Nucleus accumbens (tissue), 56 donors: ENCODE results near the gene ARSI.

Source experiments
- DNase-seq, 56 donors: peaks; one replicate each; lab custom pipeline; 2025; lab: John Stamatoyannopoulos, UW

The ARSI gene

DNA sequence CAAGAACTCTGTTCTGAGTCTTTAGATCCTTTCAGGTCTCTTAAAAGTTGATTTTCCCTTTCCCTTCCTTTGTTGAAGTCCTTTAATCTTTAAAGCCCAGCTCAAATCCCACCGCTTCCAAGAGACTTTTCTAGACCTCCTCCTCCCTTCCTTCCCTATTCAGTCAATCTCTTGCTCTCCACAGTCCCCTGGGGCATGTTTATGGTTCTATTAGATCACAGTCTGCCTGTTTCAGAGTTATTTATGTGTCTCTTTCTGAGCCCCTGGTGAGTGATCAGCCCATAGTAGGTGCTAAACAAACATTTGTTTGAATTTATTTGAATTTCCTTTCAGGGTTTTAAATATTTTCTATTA is 7.2 kb upstream of the ARSI start:
- no peak for DNase-seq

DNA sequence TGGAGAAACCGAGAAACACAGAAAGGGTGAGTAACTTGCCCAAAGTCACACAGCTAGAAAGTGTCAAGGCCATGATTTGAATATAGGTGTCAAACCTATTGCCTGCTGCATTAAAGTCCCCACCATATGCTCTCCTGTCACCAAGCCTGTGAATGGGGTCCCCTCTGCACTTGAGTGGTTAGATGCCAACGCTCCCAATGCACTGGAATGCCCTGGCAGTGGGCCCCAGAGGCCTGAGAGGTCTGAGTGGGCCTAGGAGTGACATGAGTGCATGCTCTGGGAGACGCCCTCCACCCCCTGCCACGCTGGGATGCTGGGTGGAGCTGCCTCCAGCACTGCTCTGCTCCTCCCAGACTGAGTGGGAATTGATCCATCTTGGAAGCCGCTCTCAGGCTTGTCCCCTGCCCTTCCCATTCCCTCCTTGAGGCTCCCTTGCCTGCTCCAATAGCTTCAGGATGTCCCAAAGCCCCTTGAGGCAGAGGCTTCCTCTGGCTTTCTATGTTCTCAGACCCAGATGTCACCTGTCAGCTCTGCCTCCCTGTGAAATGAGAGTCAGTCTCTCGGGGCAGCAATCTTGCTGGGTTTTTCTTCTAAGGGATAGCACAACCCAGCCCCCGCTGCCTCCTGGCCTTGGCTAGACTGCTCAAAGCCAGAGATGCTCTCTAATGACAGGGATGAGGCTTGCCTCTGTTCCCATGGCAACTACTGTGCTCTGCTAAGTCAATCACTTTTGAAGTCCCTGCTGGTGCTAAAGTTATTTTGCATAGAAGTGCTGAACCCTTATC is 6.6 kb upstream of the ARSI start:
- peak in 3 of 56 donors; percentile 17 to 78 (median 46) for DNase-seq

DNA sequence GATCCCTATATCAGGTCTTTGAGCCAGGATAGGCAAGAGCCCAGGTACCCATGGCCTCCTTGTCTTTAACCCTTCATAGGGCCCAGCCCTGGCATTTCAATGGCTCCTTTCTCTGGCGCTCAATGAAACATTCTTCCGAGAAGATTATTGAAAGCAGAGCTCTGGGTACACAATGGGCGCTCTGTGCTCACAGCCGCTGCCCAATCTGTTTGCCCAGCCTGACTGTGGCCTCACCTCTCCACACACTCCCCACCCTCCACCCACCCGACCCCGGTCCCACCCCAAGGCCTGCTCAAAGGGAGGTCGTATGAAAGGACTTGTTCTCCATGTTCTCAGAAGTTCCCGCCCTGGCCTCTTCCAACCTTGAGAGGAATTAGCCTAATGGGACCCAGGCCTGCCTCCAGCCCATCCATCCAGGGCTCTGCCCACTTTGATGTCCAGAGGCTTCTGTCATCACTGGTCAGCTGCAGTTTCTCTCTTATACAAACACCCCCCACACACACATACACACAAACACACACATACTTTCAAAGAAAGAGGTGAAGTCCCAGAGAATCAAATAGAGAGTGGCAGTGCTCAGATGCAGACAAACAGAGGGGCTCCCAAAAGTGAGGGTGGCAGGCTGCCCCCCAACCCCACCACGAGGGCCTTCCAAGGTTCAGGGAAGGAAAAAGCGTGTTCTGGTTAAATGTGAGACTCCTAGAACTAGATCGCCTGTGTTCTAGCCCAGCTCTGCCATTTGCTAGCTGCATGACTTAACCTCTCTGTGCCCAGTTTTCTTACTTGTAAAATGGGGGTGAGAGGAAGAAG is 5.1 kb upstream of the ARSI start:
- peak in 20 of 56 donors; percentile 19 to 56 (median 34) for DNase-seq

DNA sequence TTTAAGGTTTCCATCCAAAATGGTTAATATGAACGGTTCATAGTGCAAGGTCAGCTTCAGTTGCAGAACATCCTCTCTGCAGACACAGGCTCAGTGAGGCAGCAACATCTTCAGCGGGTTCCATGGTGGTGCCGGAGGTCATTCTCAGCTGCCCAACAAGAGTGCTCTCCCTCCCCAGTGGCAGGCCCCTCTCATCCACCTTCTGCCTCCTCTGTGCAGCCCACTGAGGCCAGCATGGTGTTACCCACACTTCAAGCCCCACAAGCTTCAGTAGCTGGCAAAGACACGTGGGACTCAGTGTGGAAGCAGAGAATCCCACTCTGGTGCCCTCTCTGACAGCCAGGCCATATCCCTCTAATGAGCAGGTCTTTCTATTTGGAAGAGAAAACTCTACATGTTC is 4.1 kb upstream of the ARSI start:
- no peak for DNase-seq

DNA sequence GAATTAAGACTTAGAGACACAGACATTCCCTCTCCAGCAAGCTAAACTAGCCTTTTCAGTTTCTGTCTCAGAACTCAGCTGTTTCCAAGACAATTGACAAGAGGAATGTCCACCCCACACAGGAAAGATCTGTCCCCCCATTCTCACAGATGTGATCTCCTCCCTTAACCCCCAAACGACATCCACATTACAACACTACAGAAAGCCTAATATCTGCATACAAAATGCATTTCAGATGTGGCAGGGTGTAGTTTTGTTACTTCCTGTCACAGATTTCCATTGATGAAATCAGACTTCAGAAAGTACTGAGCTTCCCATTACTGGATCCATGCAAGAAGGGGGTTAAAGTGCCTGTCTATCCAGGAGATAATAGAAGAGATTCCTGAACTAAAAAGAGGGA is 2.9 kb upstream of the ARSI start:
- no peak for DNase-seq

DNA sequence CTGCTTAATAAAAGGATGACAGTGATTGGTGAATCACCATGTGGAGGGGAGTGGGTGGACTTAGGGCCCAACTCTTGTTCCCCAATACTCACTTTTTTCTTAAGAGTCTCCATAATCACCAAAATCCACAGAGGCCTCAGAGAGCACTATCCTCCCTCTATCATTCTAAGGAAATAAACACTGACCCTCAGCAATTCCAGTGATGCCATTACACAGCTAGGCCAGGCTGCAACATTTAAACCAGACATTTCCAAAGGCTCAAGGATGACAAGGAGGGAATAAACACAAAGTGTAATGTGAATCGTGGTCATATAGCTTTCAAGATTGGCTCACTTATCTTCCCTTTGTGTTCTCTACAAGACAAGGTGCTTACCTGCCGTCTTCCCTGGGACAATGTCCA is 2.4 kb upstream of the ARSI start:
- DNase-seq: no peak

DNA sequence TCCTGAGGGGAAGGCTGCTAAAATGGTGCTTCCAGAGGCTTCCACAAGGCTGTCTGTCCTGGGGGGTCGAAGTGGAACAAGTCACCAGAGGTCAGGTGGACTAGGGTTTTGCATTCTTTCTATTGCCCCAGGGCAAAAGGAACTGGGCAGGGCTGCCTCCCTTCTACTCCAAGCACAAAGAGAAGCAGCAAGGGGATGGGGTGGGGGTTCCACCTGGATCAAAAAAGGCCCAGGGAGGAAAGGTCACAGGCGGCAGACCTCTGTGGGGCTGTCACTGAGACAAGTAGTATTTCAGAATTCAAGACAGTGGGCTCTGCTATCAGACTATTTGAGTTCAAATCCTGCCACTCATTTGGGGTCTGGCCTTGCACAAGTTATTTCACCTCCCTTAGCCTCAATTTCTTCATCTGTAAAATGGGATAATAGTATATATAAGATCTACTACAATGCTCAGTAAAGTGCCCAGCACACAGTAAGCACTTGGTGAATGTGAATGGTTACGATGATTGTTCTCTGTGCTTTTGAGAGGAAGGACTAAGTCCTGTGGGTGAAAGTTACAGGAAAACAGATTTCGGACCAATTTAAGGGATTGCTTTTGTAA is 1.9 kb upstream of the ARSI start:
- no peak for DNase-seq

DNA sequence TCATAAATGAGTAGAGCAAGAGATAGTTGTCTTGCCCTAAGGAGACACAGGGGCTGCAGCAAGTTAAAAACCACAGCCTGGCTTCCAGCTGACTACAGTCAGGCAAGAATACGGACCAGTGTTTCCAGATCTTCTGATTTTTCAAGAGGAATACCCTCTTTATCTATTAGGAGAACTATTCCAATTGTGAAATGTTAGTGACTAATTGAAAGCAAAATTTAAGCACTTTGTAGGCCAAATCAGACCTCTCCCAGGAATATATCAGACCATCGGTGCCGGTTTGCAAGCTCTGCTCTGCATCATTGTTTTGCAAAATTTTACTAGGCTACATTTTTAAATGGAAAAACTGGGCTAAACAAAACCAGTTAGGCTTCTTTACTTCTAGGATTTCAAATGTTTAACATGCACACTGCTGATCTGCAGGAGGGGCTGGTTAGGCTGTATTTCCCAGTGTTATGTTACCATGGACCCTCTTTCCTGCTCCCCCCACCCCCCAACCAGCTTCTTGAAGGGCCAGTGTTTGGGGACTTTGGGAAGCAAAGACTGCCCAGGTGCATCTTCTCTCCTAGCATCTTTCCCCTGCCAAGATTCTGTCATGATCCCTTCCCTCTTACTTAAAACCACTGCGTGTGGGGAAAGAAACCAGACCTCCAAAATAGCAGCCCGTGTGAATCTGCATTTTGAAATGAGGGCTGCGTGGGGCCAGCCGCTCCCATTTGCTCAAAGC is 1.1 kb upstream of the ARSI start:
- no peak for DNase-seq

DNA sequence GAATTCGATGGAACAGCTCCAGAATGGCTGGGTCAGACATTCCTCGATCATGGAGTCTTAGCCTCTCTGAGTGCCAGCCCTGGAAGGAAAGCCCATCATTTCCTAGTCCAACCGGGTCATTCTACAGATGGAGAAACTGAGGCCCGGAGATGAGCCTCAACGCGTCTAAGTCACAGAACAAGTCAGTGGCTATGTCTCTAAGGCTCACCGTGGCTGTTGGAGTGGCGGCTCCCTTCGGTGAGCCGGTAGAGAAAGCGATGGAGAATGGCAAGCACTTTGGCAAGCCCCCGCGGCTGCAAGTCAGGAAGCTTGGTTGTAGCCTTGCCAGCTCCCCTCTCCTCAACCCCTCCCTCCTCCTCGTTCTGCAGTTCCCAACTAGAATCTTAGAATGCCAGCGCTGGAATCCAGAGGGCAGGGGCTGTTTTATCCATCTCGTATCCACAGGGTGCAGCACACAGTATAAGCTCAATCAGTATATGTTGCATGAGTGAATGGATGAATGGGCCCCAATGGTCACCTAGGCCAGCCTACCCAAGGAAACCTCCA is 438 bp upstream of the ARSI start:
- DNase-seq: no peak

DNA sequence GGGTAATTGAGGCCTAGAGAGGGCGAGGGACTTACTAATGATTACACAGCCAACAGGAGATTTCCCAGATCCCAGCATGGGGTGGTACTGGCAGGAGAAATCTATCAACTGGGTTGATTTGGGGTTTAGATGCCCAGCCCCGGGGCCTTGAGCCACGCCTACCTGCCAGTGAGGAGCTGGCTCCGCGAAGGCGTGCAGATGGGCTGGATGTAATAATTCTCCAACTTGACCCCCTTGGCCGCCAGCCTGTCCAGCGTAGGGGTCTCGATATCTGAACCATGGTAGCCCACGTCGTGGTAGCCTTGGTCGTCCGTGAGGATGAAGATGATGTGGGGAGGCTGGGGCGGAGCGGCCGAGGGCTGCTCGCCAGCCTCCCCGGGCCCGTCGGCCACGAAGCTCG is 804 bp downstream of the ARSI start:
- no peak for DNase-seq

DNA sequence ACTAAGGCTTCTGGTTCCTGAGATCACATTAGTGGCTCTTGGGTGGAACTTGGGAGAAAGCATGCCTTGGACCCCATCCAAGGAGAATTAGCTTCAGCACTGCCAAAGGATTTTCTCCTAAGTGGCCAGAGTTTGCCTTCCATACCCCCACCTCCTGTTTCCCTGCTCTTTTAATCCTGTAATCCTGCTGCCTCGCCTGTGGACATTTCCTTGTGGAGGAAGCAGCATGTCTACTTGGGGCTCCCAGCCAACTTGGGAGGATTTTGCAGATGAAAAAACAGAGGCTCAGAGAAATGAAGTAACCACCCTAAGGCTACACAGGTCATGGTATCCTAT is 1.6 kb downstream of the ARSI start:
- no peak for DNase-seq

DNA sequence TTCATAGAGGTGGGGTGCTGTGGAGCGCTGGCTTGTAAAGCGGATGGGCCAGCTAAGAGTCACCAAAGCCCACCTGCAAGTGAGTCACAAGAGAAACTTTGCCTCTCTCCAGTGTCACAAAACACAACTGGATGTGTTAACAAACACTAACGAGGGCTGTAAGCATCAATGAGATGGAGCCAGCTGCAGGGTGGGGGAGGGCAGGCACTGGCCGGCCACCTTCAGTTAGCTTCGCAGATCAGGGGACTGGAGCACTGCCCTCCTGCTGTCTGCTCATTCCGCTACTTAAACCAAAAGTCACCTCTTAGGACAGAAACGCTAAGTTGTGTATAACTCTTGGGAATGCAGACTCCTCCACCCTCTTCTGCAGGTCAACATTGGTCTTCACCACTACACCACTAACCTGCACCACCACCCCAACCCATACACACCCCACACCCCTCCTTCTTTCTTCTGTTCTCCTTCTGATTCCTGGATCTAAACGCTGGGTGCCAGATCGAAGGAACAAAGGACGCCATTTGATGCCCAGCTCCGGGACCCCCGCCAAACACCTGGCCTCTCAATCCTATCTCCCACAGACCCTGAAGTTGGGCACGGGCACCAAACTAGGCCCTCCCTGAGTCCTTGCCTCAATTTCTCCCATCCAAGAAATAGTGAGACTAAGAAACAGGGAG is 2.1 kb downstream of the ARSI start:
- no peak for DNase-seq

DNA sequence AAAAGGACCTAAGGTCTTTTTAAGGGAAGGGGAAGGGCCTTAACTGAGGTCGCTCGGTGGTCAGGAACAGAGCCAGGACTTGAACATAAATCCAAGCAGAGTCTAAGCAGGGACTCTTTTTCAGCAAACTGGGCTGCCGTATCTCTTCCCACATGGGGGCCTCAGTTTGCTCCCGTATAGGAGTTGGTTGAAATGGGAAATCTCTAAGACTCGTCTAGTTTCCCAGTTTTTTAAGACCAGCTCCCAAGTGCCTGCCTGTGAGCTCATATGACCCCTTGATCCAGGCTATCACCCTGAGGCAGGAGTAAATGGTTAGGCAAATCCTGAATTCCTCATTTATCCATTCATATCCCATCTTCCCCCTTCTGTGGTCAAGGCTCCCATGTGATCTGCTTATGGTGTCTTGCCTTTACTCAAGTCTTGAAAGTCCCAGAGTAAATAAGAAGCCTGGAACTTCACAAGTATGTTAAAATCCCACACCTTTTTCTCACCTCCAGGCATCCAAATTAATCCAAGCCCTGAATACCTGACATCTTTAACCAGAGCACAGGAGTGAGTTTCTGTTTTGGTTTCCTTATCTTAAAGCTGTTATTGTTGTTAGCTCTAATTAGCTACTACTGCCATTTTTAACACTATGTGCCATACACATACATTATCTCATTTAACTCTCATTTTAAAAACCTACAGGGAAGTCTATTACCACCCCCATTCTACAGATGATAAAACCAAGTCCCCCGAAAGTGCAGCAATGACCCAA is 3.0 kb downstream of the ARSI start:
- DNase-seq: no peak

DNA sequence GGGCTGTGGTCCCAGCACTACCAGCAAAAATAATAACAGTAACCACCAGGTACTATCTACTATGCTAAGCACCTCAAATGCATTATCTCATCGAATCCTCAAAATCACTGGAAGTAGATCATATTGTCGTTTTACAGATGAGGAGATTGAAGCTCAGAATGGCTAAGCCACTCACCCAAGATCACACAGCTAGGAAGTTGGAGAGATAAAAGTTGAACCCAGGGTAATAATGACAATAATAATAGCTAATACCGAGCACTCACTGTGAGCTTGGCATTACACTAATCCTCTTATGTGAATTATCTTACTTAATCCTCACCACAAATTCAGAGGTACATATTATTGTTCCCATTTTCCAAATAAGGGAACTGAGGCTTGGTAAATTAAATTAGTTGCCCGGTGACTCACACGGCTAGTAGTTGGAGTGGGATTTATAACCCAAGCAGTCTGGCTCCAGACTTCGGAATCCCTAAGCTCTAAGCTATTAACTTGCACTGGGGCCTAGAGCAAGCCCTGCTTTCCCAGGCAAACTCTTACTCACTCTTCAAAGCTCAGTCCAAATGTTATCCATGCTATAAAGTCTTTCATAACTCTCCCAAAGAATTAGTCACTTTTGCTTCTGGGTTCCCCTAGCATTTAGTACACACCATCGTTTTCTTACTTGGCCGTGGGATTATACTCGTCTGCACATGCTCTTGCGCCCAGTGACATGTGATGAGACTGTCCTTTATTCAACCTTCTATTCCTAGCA is 3.8 kb downstream of the ARSI start:
- no peak for DNase-seq

DNA sequence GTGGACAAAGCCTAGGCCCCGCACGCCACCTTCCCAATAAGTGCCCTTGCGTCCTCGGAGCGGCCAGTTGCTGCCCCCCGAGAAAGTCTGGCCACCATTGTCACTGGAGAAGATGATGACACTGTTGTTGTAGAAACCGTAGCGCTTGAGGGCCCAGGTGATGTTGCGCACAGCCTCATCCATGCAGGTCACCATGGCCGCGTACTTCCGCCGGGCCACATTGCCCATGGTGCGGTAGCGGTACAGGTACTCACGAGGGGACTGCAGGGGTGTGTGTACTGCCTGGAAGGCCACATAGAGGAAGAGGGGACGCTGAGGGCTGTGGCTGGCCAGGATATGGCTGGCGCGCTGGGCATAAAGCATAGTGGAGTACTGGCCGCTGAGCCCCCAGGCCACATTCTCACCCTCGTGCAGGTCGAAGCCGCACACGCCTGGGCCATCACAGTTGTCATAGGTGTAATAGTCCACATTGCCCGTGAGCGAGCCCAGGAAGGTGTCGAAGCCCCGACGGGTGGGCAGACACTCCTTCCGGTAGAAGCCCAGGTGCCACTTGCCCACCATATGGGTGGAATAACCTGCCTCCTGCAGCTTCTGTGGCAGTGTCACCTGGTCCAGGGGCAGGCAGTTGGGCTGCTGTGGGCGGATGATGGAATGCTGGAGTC is 4.6 kb downstream of the ARSI start:
- DNase-seq: no peak

DNA sequence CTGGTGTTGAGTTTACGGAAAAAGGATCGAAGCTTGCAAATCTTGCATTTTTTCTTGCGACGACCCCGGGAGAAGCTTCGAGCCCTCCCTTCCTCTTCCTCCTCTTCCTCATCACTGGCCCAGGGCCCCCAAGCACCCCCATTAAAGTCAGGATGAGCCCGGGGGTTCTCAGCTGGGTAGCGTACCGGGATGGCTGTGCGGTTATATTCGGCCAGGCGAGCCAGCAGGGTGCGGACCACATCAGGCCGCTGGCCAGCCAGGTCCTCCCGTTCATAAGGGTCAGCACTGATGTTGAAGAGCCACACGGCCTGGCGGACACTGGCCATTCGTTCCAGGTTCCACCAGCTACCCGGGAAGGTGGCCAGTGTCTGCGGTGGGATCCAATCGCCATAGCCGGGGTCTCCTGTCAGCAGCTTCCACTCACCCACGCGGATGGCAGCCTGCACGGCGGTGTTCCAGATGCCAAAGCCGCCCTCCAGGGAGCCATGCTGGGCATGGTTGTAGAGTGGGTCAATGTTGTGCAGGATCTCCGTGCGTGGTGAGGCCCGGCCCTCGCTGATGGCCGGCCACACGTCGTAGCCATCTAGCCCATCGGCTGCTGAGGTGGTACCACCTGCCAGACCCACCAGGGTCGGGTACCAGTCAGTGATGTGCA is 5.3 kb downstream of the ARSI start:
- no peak for DNase-seq

DNA sequence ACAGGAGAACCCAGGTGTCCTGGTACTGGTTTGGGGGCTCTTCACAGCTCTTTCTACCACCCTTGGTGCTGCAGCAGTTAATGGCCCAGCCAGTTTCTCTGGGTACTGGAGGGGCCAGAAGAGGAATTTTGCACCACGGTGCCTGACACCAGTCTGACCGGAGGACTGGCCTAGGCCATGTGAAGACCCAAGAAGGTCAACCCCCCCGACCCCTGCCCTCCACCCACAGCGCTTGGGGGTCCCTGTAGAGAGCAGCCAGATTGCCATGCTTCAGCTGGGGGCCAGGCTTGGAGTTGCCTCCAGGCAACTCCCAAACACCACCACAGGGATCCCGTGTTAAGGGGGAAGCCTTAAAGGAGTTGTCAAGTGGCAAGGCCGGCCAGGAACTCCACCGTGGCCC is 6.2 kb downstream of the ARSI start:
- no peak for DNase-seq
